ENCODE results near the gene PPP1R18. TPM values are rescaled to one million over a fixed set of nuclear protein-coding genes. Genes with fewer than 3 reads are reported as not detected.

PPP1R18 gene
- total RNA-seq, 2 experiments from 2014 or later: 30.9 to 31.6 TPM

- DNase-seq (no peak), ATAC-seq (ENCODE audit: poor library complexity) (no peak)
- no peaks in the 10 kb centered on the region for H3K27me3 Mint-ChIP-seq
- H3K36me3 Mint-ChIP-seq (ENCODE audit: low read depth): peaks cover 52% of the 10 kb centered on the region
- no peaks in the 10 kb centered on the region for H3K27me3 ChIP-seq (ENCODE audit: control insufficient read depth in 1 of 2, insufficient read depth in 2 of 2, low read length in 2 of 2)
- TF ChIP-seq CTCF (IDR thresholded peaks at IDR 0.05): no peak
- H3K27ac Mint-ChIP-seq: peak overlapping the region; percentile 89
- ChIA-PET POLR2A (interaction anchor here (1.0 to 1.7 kb wide), 3 partner anchors 28 to 76 kb away, joined by 4 to 8 read pairs (median 5); partner anchors contain the start of genes MRPS18B and PPP1R10), CTCF (interaction anchor here (0.8 to 1.5 kb wide), 5 partner anchors 20 to 83 kb away, joined by 3 to 8 read pairs (median 3); partner anchors contain the start of genes ATAT1, DHX16 and MRPS18B)
- intact Hi-C loops (cut with DNase I, micrococcal nuclease): loop anchor here (1.0 to 2.0 kb wide), 2 partner anchors 27 to 29 kb away; partner anchors contain the start of genes DHX16 (in 1 of the 2), MRPS18B (in 1 of the 2) and PPP1R10 (in 1 of the 2)
- H3K36me3 ChIP-seq (ENCODE audit: insufficient read depth, low read length): peaks cover 19% of the 10 kb centered on the region
- peaks cover 26% of the 10 kb centered on the region for H3K4me1 Mint-ChIP-seq (ENCODE audit: low read depth)
- H3K4me3 ChIP-seq (ENCODE audit: low read length): no peak overlapping the region
- peaks cover 26% of the 10 kb centered on the region for H3K4me1 ChIP-seq (ENCODE audit: insufficient read depth, low read length)
- H3K4me3 Mint-ChIP-seq: peak overlapping the region; percentile 93
- H3K27ac ChIP-seq (ENCODE audit: low read depth in 1 of 2, low read length in 2 of 2): no peak overlapping the region
- H3K9me3 Mint-ChIP-seq: no peaks in the 10 kb centered on the region
- H3K9me3 ChIP-seq (ENCODE audit: control insufficient read depth in 1 of 2, insufficient read depth in 1 of 2, low read length in 2 of 2): no peaks in the 10 kb centered on the region
These were observed 40.5 kb downstream of the PPP1R18 start for GRCh38 chr6:30645989-30646388.

GRCh38 chr6:30644769-30645168, 41.7 kb downstream of the PPP1R18 start:
- POLR2A ChIA-PET: no interaction called here
- H3K4me1 Mint-ChIP-seq (ENCODE audit: low read depth): peaks cover 35% of the 10 kb centered on the region

GRCh38 chr6:30643656-30644055, 42.8 kb downstream of the PPP1R18 start:
- intact Hi-C loops (cut with DNase I, micrococcal nuclease): no loop called here
- no peak for TF ChIP-seq CTCF (IDR thresholded peaks at IDR 0.05)
- peaks cover 26% of the 10 kb centered on the region for H3K4me1 ChIP-seq (ENCODE audit: insufficient read depth, low read length)
- no peaks in the 10 kb centered on the region for H3K9me3 ChIP-seq (ENCODE audit: control insufficient read depth in 1 of 2, insufficient read depth in 1 of 2, low read length in 2 of 2)
- Mint-ChIP-seq H3K36me3 (ENCODE audit: low read depth) (peaks cover 46% of the 10 kb centered on the region), H3K4me1 (ENCODE audit: low read depth) (peaks cover 35% of the 10 kb centered on the region), H3K27me3 (no peaks in the 10 kb centered on the region), H3K27ac (no peak overlapping the region), H3K9me3 (no peaks in the 10 kb centered on the region), H3K4me3 (no peak overlapping the region)
- ATAC-seq (ENCODE audit: poor library complexity): no peak
- ChIA-PET POLR2A (no interaction called here), CTCF (no interaction called here)
- H3K27me3 ChIP-seq (ENCODE audit: control insufficient read depth in 1 of 2, insufficient read depth in 2 of 2, low read length in 2 of 2): no peaks in the 10 kb centered on the region
- H3K4me3 ChIP-seq (ENCODE audit: low read length): no peak overlapping the region
- no peak overlapping the region for H3K27ac ChIP-seq (ENCODE audit: low read depth in 1 of 2, low read length in 2 of 2)
- DNase-seq: no peak
- peaks cover 17% of the 10 kb centered on the region for H3K36me3 ChIP-seq (ENCODE audit: insufficient read depth, low read length)

More at GRCh38 chr6:30644769-30645168, 41.7 kb downstream of the PPP1R18 start:
- no peak overlapping the region for H3K4me3 ChIP-seq (ENCODE audit: low read length)
- Mint-ChIP-seq H3K27ac (no peak overlapping the region), H3K9me3 (no peaks in the 10 kb centered on the region), H3K36me3 (ENCODE audit: low read depth) (peaks cover 48% of the 10 kb centered on the region), H3K27me3 (no peaks in the 10 kb centered on the region), H3K4me3 (no peak overlapping the region)
- H3K27me3 ChIP-seq (ENCODE audit: control insufficient read depth in 1 of 2, insufficient read depth in 2 of 2, low read length in 2 of 2): no peaks in the 10 kb centered on the region
- no peak for ATAC-seq (ENCODE audit: poor library complexity)
- no peak for DNase-seq
- peaks cover 29% of the 10 kb centered on the region for H3K4me1 ChIP-seq (ENCODE audit: insufficient read depth, low read length)
- H3K9me3 ChIP-seq (ENCODE audit: control insufficient read depth in 1 of 2, insufficient read depth in 1 of 2, low read length in 2 of 2): no peaks in the 10 kb centered on the region
- intact Hi-C loops (cut with DNase I, micrococcal nuclease): no loop called here
- TF ChIP-seq CTCF (IDR thresholded peaks at IDR 0.05): no peak
- CTCF ChIA-PET: interaction anchor here (1.0 kb wide), 1 partner anchor 78 kb away, joined by 3 read pairs; no protein-coding TSS in a partner anchor
- H3K36me3 ChIP-seq (ENCODE audit: insufficient read depth, low read length): peaks cover 17% of the 10 kb centered on the region
- H3K27ac ChIP-seq (ENCODE audit: low read depth in 1 of 2, low read length in 2 of 2): no peak overlapping the region
